NCI-H748 treated with DMSO at 0.1 percent for 48 hours (cell line): Measurements from ENCODE around the gene WDR64.

Source experiments
- DNase-seq: peaks from one replicate; lab custom pipeline; 2025; lab: John Stamatoyannopoulos, UW

The WDR64 gene

DNA sequence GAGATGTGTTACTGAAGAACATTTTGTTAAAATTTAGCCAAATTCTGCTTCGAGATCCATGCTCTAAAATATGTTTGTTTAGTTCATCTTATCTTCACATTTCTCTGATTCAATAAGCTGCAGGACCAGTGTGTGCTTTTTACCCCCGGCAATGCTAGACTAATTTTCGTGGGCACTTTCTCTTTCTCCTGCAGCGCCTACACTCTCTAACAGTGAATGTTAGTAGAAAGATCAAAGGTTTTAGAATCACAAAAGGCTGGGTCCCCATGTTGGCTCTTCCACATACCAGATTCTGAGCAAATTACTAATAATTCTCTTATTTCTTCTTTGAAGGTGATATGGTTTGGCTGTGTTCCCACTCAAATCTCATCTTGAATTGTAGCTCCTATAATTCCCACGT, 20.4 kb upstream of the WDR64 start:
- DNase-seq = no peak

DNA sequence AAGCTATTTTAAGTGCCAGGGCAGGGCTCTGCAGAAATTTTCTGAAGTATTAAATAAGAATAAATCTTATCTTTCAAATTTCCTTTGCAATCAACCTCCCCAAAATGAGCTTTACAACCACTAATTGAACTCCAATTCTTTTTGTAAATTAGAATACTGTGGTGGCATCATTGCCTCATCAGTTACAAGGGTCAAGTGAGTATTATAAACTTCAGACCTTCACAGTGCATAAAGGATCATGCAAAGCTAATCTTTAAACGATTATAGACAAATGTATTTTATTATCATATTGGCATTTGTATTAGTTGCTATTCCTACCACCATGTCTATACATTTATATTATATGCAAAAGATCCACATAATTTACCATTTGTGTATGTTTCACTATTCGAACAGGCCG, 19.1 kb upstream of the WDR64 start:
- DNase-seq = no peak

DNA sequence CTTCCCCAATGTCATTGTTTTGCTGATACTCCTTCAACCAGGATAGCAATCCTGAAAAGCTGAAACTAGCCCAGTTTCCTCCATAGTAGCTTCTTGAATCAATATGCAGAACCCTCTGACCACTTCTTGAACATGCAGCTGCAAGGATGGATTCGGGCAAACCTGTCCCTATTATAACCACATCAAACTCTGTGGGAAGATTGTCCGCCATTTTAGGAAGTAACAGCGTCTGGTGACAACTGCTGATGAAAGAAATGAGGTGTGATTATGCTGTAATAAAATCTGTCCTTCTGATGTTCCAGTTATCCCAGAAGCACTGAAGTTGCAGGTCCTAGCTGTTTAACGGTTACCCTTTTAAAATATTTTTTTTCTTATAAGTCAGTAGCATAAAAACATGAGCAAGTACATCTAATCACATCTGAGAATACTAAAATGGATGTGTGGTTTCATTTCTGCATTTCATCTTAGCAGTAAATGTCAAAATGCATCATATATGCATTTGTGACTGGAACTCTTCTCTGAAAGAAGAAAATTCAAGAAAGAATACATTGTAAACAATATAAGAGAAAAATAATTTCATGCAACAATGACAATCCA, 16.4 kb upstream of the WDR64 start:
- no peak for DNase-seq

DNA sequence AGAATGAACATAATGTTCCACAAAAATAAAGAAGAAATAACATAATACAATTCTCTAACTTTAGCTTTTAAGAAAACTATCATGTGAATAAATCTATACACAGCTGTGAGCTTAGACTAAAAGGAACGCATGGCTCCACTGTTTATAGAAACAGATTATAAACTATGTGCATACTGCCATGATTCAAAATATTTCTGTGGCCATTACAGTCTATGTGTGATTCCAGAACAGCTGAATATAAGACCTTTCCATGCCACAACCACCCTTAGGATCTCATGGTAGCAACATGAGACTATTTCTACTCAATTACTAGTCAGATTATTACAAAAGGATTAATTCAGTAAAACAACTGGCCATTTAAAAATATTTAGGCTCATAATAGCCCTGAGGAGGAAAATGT, 15.8 kb upstream of the WDR64 start:
- DNase-seq = no peak

DNA sequence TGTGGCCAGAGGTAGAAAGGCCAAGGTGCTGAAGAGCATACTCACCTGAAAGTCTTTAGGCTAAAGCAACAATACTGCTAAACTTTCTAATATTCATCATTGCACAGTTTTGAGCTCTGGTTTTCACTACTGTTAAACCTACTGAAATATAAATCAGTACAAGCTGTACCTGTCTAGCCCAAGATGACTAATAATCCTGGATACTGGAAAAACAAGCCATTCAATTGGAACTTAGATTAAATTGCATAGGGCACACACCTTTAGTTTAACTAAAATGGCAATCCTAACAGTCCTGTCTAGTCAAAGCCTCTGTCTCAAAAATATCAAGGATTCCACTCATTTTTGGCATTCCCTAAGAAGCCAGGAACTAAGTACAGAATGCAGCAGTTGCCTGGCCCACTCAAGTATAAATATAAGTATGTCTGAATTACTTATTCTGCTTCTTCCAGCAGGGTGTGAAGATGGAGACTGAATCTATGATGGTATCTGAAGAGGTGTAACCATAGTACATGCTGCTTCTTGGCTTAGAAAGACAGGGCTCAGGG, 15.0 kb upstream of the WDR64 start:
- DNase-seq = no peak

DNA sequence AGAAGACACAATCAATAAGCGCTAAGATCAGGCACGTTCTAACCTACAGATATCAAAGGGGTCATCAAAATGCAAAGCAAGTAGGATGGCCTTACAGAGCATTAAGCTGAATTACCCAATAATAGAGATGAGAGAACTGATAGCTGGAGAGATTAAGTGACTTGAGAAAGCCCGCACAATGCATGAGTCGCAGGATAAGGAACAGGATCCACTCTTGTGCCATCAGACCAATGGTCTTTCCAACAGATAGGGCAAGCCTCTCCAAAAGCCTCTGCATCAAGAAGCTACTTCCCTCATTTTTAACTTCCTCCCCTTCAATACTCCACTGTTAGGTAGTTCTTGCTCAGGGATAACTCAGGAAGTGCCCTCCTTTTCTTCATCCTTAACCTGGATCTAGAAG, 14.5 kb upstream of the WDR64 start:
- DNase-seq = no peak

DNA sequence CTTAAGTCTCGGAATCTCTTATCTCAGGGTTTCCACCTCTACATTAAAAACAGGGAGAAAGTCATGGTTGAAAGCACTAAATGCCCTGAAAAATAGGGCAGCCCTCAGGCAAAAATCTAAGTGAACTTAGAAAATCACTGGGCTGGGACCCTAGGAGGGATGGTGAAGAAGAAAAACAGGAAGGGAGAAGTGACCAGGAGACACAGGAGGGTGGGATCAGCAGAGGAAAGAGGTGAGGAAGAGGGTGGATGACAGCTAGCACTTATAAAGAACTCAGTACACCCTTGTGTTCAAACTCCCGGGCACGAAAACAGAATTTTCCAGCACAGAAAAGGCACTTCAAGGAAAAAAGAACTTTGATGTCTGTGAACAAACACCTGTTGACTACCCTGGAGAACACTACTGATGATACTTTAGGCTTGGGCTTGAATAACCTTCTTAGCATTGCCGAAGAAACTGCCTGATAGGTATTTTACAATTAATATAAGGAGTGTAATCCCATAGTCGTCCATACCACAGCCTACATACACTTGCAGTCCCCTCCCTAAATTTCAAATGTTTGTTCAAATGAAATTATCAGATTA, 13.9 kb upstream of the WDR64 start:
- no peak for DNase-seq

DNA sequence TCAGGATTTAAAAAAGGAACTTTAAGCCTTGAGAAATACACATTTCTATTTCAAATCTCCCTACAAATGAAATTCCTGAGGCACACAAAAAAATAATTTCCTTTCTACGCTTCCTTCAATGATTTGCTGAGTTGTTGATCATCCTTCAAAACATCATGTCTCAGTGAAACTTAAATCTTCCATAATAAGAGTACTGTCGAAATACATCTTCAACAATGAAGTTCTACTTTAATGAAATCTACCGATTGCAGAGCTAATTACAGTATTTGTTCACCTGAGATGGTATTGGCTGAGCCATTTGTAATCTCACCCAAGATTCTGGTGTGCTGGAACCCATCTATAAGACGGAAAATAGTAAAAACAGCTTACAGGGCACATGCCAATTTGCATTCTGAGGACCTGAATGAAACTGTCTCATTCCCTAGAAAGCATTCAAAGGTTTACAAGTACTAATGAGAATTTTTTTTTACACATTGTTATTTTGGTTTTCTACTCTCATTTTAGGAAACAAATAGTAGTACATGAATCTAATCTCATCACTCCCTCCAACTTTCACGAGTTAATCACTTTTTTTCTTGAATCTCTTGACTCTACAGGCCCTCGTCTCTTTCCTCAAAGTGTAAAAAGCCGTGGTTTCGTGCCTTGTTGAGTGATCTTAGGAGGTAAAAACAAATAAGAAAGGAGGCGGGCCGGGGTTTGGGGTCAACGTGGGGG, 13.0 kb upstream of the WDR64 start:
- DNase-seq = no peak

DNA sequence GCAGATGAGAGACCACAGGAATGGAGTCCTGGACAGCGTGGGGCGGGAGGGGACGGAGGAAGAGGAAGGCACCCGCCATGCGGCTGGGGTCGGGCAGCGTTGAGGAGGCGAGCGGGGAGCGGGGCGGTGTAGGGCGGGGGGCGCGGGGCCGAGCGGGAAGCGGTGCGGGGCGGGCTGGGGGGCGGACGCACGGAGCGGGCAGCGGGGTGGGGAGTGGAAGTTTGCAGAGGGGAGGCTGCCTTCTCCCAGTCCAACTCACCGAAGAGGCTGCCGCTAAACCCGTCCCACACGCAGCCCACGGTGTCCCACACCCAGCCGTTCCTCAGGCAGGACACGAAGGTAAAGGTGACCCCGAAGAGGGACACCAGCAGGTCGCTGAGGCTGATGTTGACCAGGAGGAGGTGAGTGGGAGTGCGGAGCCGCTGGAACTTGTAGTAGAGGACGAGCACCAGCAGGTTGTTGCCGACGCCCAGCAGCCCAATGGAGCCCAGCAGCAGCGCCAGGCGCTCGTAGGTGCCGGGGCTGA, 12.4 kb upstream of the WDR64 start:
- DNase-seq = no peak

DNA sequence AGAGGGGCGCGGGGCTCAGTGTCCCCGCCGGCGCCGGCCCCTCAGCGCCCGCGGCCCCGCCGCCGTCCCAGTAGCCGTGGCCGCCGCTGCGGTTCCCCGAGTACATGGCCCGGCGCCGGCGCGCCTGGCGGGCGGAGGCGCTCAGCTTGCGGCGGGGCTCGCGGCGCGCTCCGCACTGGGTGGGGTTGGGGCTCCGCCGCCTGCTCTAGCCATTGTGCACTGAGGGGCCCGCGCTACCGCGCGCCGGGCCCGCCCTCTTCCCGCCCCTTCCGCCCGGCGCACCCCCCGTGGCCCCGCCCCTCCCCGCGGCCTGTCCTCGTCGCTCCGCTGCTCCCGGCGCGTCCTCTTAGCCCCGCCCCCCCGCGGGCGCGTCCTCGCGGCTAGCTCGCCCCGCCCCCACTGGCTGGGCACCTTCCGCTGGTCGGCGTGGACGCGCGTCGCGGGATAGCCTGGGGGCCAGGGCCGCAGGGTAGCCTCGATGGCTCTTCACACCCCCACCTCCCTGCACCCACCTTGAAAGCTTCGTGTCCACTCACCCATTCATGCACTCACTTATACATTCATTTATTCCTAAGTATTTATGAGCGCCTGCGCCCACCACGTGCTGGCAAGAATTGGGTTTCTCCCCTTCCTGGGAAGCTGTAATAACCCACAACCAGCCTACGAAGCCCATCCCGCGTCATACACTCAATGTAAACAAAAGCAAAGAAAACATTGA, 11.8 kb upstream of the WDR64 start, which contains the start of the genes CHML and OPN3:
CHML (minus strand) TSS at position 221 of the 718 bp plus-strand sequence. CDS start 4,603 bp downstream, outside the sequence.
OPN3 (minus strand) TSS at position 221 of the 718 bp plus-strand sequence; CDS start at position 106, 115 bp downstream.
- DNase-seq = peak; percentile 51

DNA sequence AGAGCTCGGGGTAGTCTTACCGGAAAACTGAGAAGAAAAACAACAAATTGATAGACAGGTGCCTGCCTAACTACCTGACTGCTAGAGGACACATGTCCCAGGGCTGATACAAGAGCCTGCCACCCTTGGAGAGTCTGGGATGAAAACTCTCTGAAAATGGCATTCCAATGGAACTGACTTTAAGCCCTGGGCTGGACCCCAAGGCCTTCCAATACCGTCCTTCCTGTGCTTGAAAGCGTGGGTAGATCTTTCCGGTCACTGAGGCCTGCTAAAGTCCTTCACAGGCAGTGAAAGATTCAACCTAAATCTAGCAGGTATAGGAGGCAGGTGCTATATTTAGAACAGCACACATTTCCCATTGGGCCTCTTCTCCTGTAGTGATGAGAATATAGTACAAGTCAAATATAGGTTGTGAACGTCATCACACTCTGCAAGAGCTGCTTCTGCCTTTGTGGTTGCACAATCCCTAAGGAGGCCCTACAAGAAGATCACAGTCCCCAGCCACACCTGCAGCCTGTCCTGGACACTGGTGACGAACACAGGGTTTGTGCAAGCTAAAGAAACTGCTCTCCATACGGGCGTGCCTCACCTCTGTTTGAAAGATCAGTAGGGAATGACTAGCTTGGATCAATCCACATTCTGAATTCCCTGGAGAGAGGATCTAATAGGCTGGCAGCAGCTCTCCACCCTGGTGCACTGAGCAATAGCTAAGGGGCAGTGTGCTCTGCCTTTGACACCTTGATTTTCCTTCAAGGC, 11.0 kb upstream of the WDR64 start:
- DNase-seq = no peak

DNA sequence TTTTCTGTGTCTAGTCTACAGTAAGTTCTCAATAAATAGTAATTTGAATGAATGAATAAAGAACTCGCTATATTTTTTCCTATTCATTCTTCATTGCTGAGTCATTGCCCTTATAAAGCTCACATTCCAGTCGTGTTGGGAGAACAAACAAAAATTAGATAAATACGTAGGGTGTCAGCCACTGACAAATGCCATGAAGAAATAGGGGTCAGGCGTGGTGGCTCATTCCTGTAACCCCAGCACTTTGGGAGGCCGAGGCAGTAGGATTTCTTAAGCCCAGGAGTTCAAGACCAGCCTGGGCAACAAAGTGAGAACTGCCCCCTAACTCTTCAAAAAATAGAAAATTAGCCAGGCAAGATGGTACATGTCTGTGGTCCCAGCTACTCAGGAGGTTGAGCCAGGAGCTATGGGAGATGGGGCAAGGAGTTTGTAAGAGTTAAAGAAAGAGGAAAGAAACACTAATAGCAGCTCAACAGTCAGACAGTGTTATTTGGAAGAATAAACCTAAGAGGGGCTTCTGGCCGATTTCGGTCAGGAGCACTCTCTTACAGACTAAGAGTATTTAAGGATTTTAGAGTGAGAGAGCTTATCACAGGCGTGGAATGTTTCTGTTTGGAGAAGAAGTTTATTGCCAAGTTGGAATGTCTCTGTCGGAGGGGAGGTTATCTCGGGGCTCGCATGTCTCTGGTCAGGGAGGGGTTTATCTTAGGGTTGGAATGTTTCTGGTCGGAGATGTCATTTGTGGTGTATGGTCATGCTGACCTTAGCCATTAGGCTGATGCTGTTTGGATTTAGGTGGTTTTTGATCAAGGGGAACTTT, 10.1 kb upstream of the WDR64 start:
- DNase-seq = no peak

DNA sequence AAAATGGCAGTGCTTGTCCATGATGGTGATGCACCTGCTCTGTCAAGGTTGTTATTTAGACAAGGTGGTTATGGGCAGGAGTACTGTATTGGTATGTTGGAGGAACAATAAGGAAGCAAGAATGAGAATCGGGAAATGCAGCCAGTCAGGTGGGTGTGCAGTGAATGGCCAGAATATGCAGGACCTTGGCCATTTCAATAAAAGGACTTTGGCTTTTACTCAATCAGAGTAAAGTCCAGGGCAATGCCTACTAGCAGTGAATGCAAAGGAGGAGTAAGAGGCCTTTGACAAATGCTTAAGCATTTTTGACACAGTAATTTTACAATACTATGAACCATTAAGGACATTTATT, 9.5 kb upstream of the WDR64 start:
- no peak for DNase-seq

DNA sequence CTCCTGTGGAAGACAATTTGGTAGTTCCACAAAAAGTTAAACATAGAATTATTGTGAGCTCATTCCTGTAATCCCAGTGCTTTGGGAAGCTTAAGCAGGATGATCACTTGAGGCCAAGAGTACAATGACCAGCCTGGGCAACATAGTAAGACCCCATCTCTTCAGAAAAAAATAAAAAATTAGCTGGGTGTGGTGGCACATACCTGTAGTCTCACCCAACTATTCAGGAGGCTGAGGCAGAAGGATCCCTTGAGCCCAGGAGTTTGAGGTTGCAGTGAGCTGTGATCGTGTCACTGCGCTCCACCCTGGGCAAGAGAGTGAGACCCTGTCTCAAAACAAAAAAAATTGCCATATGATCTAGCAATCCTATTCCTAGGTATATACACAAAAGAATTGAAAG, 7.8 kb upstream of the WDR64 start:
- no peak for DNase-seq

DNA sequence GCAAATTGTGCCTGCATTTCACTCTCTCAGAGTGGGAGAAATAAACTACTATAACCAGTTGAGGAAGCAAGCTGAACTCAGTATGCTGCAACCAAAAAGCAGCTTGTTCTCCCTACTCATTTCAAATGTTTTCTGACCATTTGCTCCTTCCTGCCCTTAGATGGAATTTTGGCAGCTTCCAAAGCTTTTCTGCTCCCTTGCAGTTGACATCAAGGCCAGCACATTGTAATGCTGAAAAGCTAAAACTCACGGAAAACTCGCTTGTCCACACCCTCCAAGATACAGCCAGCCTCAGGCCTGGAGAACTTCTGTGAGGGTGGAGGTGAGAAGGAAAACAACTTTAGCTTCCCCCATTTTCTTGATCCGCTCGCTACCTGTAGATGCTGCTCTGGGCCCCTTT, 6.9 kb upstream of the WDR64 start:
- DNase-seq = no peak

DNA sequence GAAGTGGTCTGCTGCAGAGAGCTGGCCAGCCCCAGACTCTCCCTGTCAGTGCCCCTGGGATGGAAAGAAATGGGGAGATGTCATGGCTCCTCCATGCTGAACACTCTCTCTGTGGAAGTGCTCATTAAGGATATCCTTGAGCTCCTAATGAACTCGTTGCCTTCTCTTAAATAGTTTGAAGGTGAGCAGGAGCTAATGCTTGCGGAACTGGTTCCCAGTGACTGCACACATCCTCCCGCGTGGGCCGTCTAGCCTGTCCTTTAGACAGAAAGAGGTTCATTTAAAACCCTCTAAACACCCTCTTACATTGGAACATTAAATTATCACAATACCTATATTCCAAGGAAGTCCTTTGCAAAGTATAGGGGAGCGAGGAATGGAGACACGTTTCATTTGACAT, 5.9 kb upstream of the WDR64 start:
- no peak for DNase-seq

DNA sequence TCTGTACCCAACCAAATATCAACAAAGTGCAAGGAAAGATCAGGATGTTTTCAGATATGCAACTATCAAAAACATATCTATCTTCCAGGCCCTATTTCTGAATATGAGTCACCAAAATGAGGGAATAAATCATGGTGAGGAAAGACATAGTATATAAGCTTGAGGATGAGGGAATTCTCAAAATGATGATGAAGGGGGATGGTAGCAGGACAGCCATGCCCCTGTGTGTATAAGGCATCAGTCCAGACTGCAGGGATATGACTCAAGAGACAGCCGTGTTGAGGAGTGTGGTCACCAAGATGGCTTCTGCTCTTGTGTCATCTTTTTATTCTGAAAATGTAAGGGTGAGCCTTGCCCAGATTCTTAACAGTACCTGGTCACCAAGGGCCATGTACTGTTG, 4.4 kb upstream of the WDR64 start:
- DNase-seq = no peak

DNA sequence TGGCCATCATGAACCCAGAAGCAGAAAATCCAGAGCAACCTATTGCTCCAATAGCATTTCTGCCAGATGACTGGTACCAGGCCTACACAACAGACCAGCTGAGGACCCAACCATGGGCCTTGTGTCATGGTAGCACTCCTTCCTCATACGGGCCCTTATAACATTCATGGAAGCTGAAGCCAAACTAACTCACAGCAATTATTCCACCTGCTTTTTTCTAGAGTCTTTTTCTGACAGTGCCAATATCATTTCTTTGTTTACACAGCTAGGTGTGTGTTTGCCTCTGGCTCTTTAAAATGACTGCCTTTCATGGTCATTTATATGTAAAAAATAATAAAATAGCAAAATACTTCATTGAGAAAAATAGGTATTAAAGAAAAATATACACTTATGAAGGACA, 3.9 kb upstream of the WDR64 start:
- DNase-seq = no peak

DNA sequence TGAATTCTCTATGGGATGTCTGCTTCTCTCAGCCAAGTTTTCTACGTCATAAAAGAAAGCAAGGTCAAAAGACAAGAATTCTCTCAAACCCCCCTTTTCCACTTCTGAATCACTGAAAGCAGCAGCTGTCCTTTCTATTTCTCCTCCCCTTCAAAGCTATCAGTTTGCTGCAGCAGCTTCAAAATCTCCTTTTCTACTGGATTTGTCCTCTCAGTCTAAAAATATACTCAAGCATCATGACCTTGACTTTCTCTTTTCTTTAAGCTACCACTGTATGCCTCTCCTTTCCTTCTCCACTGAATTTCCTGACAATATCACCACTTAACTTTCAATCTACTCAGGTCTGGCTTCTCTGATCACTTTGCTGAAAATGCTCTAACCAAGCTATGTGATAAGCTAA, 1.9 kb downstream of the WDR64 start:
- no peak for DNase-seq

DNA sequence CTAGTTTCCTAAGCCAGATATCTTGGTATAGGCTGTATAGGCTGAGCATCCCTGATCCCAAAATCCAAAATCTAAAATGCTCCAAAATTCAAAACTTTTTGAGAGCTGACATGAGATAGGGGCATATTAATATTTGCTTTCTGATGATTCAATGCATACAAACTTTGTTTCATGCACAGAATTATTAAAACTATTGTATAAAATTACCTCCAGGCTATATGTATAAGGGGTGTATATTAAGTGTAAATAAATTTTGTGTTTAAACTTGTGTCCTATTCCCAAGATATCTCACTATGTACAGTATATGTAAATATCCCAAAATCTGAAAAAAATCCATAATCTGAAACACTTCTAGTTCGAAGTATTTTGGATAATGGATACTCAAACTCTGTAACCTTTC, 2.6 kb downstream of the WDR64 start:
- no peak for DNase-seq
